ENCODE data around the gene CTNND2.
"Not testable (repeated sequence)": the region's sequence is repeated elsewhere in the genome, so short reads cannot be mapped to it uniquely, and the experiment has no call there.

Gene CTNND2

GRCh38 chr5:11371021-11371420, 533.2 kb downstream of the CTNND2 start:
- no peak for FAIRE-seq

GRCh38 chr5:11364531-11364930, 539.7 kb downstream of the CTNND2 start:
- FAIRE-seq, result no peak

- FAIRE-seq, result no peak
These were observed 540.5 kb downstream of the CTNND2 start for GRCh38 chr5:11363631-11364178.

- FAIRE-seq, result no peak
These were observed 542.5 kb downstream of the CTNND2 start for GRCh38 chr5:11361768-11362167.

GRCh38 chr5:11357928-11358327, 546.3 kb downstream of the CTNND2 start:
- FAIRE-seq, result no peak

GRCh38 chr5:11355491-11355890, 548.8 kb downstream of the CTNND2 start:
- no peak for FAIRE-seq

- FAIRE-seq, result no peak
These were observed 557.9 kb downstream of the CTNND2 start for GRCh38 chr5:11346336-11346735.

- no peak for FAIRE-seq
These were observed 568.1 kb downstream of the CTNND2 start for GRCh38 chr5:11335881-11336760.

- no peak for FAIRE-seq
These were observed 569.8 kb downstream of the CTNND2 start for GRCh38 chr5:11334404-11334803.

- no peak for FAIRE-seq
These were observed 574.6 kb downstream of the CTNND2 start for GRCh38 chr5:11329679-11330078.

GRCh38 chr5:11324521-11325289, 579.5 kb downstream of the CTNND2 start:
- FAIRE-seq, result no peak

- FAIRE-seq, result no peak
These were observed 580.5 kb downstream of the CTNND2 start for GRCh38 chr5:11323761-11324160.

GRCh38 chr5:11322133-11322532, 582.1 kb downstream of the CTNND2 start:
- FAIRE-seq, result no peak

GRCh38 chr5:11319836-11320580, 584.2 kb downstream of the CTNND2 start:
- no peak for FAIRE-seq

- FAIRE-seq, result not testable (repeated sequence)
These were observed 590.6 kb downstream of the CTNND2 start for GRCh38 chr5:11313694-11314093.

- FAIRE-seq, result no peak
These were observed 592.5 kb downstream of the CTNND2 start for GRCh38 chr5:11311731-11312130.

- FAIRE-seq, result no peak
These were observed 593.0 kb downstream of the CTNND2 start for GRCh38 chr5:11311272-11311671.

- no peak for FAIRE-seq
These were observed 594.1 kb downstream of the CTNND2 start for GRCh38 chr5:11310158-11310557.

GRCh38 chr5:11306365-11306764, 597.9 kb downstream of the CTNND2 start:
- FAIRE-seq, result no peak

GRCh38 chr5:11305245-11305644, 599.0 kb downstream of the CTNND2 start:
- no peak for FAIRE-seq

GRCh38 chr5:11304641-11305040, 599.6 kb downstream of the CTNND2 start:
- FAIRE-seq, result no peak

- FAIRE-seq, result no peak
These were observed 601.6 kb downstream of the CTNND2 start for GRCh38 chr5:11302663-11303062.

GRCh38 chr5:11301171-11301570, 603.1 kb downstream of the CTNND2 start:
- no peak for FAIRE-seq
